Natural killer cell treated with Interleukin-12 subunit alpha and Interleukin-12 subunit beta and Interleukin-15 and Interleukin-18, amount 100 ng/mL, for 72 hours (primary cell): ENCODE measurements around the gene PCNX2. TPM values are rescaled to one million over a fixed set of nuclear protein-coding genes. Genes with fewer than 3 reads are reported as not detected.

Experiments
- ATAC-seq, 2 donors: fragments of 150-1000 bp; cut with Tn5 transposase in 1 of 2; sonication (Bioruptor Pico), chemical (Tn5 transposase) in 1 of 2; 2 replicates each; pipeline ENCODE4 v1.10.0; 2021
- DNase-seq: peaks from one replicate; pipeline ENCODE4 v3.0.0; 2022; ENCODE audit warnings: low spot score
- H3K27ac Mint-ChIP-seq, 2 donors: 1 replicate in 1 of 2; 2 replicates in 1 of 2; pipeline ENCODE4 v1.8.0; 2022; ENCODE audit warnings: mixed read lengths in 2 of 2, mild to moderate bottlenecking in 1 of 2, moderate library complexity in 1 of 2
- H3K27me3 Mint-ChIP-seq, 2 donors: 1 replicate in 1 of 2; 2 replicates in 1 of 2; pipeline ENCODE4 v1.8.0; 2022; ENCODE audit warnings: mixed read lengths in 2 of 2
- H3K36me3 Mint-ChIP-seq: one replicate; pipeline ENCODE4 v1.8.0; 2022; ENCODE audit warnings: mixed read lengths
- H3K4me1 Mint-ChIP-seq, 2 donors: 1 replicate in 1 of 2; 2 replicates in 1 of 2; pipeline ENCODE4 v1.8.0; 2022; ENCODE audit warnings: low read depth in 2 of 2, mixed read lengths in 2 of 2, mild to moderate bottlenecking in 1 of 2
- H3K4me3 Mint-ChIP-seq: one replicate; pipeline ENCODE4 v1.8.0; 2022; ENCODE audit warnings: mixed read lengths
- H3K9me3 Mint-ChIP-seq: 2 replicates; pipeline ENCODE4 v1.8.0; 2022; ENCODE audit warnings: mixed read lengths
- total RNA-seq, 2 donors: library from RNA; stranded (reverse); gene quantifications; one replicate each; pipeline ENCODE4 v1.2.3, GENCODE V29; 2022

PCNX2 gene
- total RNA-seq, 2 donors from 2014 or later, result 7.1 to 30.8 TPM

DNA sequence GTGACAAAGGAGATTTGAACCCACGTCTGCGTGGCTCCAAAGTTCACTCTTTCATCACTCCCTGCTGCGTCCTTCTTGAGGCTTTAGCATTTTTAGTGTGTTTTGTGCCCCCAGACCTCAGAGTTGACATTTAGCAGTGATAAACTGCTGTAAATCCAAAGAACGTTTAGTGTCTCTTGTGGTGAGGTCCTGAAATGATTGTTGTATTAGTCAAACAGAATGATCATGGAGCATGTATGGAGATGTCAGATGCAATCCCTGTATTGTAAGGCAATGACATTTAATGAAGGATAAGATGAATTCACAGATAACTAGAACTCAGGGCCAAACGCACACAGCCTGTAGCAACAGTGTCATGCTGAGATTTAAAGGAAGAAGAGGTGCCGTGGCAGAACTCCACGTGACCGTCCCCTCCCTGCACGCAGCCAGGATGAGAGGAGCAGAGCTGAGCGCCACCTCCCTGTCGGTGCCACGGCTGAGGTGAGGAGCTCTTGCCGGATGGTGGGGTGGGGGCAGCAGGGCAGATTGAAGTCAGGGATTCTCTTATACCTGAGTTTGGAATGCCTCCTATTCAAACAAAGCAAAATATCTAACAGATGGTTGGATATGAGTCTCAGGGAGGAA, 315.1 kb downstream of the PCNX2 start:
- peaks cover 5% of the 10 kb centered on the region for H3K36me3 Mint-ChIP-seq
- no peak overlapping the region for H3K4me3 Mint-ChIP-seq
- no peaks in the 10 kb centered on the region for H3K9me3 Mint-ChIP-seq
- H3K4me1 Mint-ChIP-seq, result peaks cover 12 to 19% of the 10 kb centered on the region in 2 donors
- H3K27ac Mint-ChIP-seq, result peak overlapping the region; percentile 17 to 34
- DNase-seq, result no peak
- no peaks in the 10 kb centered on the region for H3K27me3 Mint-ChIP-seq
- ATAC-seq, result no peak

- ATAC-seq (no peak), DNase-seq (no peak)
- Mint-ChIP-seq H3K4me1 (peaks cover 12 to 19% of the 10 kb centered on the region in 2 donors), H3K27ac (no peak overlapping the region), H3K9me3 (no peaks in the 10 kb centered on the region), H3K27me3 (no peaks in the 10 kb centered on the region), H3K4me3 (no peak overlapping the region), H3K36me3 (peaks cover 11% of the 10 kb centered on the region)
Measured at GRCh38 chr1:232979558-232979957, 316.0 kb downstream of the PCNX2 start.

- peaks cover 18% of the 10 kb centered on the region for H3K36me3 Mint-ChIP-seq
- H3K27me3 Mint-ChIP-seq, result no peaks in the 10 kb centered on the region
- DNase-seq, result no peak
- peak overlapping the region; percentile 69 to 76 for H3K27ac Mint-ChIP-seq
- ATAC-seq, result no peak
- H3K9me3 Mint-ChIP-seq, result peaks cover 5% of the 10 kb centered on the region
- peaks cover 12 to 19% of the 10 kb centered on the region in 2 donors for H3K4me1 Mint-ChIP-seq
- peak overlapping the region; percentile 47 for H3K4me3 Mint-ChIP-seq
Measured at GRCh38 chr1:232978815-232979214, 316.7 kb downstream of the PCNX2 start.

- Mint-ChIP-seq H3K4me3 (peak overlapping the region; percentile 49), H3K27me3 (no peaks in the 10 kb centered on the region), H3K4me1 (peaks cover 12 to 19% of the 10 kb centered on the region in 2 donors), H3K9me3 (peaks cover 12% of the 10 kb centered on the region), H3K36me3 (peaks cover 25% of the 10 kb centered on the region), H3K27ac (peak overlapping the region; percentile 69 to 76)
- peak in 1 of 2 donors; percentile 51 for ATAC-seq
- DNase-seq, result no peak
Measured at GRCh38 chr1:232978091-232978634, 317.4 kb downstream of the PCNX2 start.

DNA sequence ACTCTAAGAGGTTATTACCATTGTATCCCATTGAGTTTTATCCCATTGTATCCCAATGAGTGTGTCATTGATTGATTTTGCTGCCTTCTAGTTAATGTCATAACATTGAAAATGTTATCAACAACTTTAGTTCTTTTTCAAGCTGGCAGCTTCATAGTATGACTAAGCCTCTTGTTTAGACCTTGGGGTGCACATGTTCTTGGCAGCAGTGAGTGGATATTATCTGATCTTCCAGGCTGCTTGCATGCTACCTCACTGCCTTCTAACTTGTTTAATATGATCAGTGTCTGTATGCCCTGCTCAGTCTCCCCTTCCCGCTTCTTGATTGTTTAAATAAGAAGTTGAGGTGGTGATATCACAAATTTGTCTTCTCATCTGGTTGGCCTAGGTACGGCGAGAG, 320.6 kb downstream of the PCNX2 start:
- Mint-ChIP-seq H3K4me3 (no peak overlapping the region), H3K36me3 (peaks cover 41% of the 10 kb centered on the region), H3K27me3 (no peaks in the 10 kb centered on the region), H3K27ac (no peak overlapping the region), H3K4me1 (peaks cover 12 to 13% of the 10 kb centered on the region in 2 donors), H3K9me3 (peaks cover 19% of the 10 kb centered on the region)
- no peak for DNase-seq
- no peak for ATAC-seq

GRCh38 chr1:232973652-232974611, 321.6 kb downstream of the PCNX2 start:
- DNase-seq, result no peak
- H3K4me1 Mint-ChIP-seq, result peaks cover 17% of the 10 kb centered on the region in 2 donors
- ATAC-seq, result no peak
- peaks cover 19% of the 10 kb centered on the region for H3K9me3 Mint-ChIP-seq
- H3K4me3 Mint-ChIP-seq, result no peak overlapping the region
- H3K27ac Mint-ChIP-seq, result no peak overlapping the region
- no peaks in the 10 kb centered on the region for H3K27me3 Mint-ChIP-seq
- H3K36me3 Mint-ChIP-seq, result peaks cover 40% of the 10 kb centered on the region

- no peak for DNase-seq
- Mint-ChIP-seq H3K27ac (no peak overlapping the region), H3K4me3 (no peak overlapping the region), H3K36me3 (peaks cover 36% of the 10 kb centered on the region), H3K4me1 (peaks cover 9 to 15% of the 10 kb centered on the region in 2 donors), H3K27me3 (no peaks in the 10 kb centered on the region), H3K9me3 (peaks cover 19% of the 10 kb centered on the region)
- no peak for ATAC-seq
Measured at GRCh38 chr1:232970508-232970907, 325.0 kb downstream of the PCNX2 start.

DNA sequence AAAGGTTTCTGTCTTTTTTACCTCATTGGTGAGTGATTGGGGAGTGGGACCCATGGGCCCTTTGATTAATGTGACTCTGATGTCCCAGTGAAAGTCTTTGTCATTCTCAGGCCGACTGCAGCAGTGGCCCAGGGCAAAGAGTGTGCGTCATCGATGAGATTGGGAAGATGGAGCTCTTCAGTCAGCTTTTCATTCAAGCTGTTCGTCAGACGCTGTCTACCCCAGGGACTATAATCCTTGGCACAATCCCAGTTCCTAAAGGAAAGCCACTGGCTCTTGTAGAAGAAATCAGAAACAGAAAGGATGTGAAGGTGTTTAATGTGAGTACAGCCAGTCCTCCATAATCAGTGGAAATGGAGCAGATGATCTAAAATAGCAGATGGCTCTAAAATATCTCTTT, 325.7 kb downstream of the PCNX2 start:
- Mint-ChIP-seq H3K9me3 (peaks cover 19% of the 10 kb centered on the region), H3K27ac (peak overlapping the region; percentile 33 to 88), H3K4me1 (peaks cover 9 to 15% of the 10 kb centered on the region in 2 donors)

DNA sequence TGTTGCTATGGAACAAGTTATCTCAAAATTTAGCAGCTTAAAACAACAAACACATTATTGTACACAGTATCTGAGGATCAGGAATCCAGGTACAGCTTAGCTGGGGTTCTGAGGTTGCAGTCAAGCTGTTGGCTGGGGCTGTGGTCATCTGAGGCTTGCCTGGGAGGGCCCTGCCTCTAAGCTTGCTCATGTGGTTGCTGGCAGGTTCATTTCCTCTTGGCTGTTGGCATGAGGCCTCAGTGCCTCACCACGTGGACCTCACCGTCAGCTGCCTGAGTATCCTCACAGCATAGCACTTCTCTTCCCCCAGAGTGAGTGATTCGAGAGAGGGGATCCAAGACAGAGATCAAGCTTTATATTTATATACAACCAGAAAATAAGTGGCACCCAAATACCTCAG, 326.6 kb downstream of the PCNX2 start:
- no peak overlapping the region for H3K4me3 Mint-ChIP-seq
- H3K27ac Mint-ChIP-seq, result peak overlapping the region; percentile 33 to 88
- H3K4me1 Mint-ChIP-seq, result peaks cover 9 to 15% of the 10 kb centered on the region in 2 donors
- ATAC-seq (peak; percentile 61 to 73), DNase-seq (no peak)
- no peaks in the 10 kb centered on the region for H3K27me3 Mint-ChIP-seq
- H3K9me3 Mint-ChIP-seq, result peaks cover 16% of the 10 kb centered on the region
- peaks cover 24% of the 10 kb centered on the region for H3K36me3 Mint-ChIP-seq

More for the DNA sequence above, 325.7 kb downstream of the PCNX2 start:
- Mint-ChIP-seq H3K4me3 (no peak overlapping the region), H3K27me3 (no peaks in the 10 kb centered on the region), H3K36me3 (peaks cover 31% of the 10 kb centered on the region)
- no peak for ATAC-seq
- no peak for DNase-seq

- H3K27ac Mint-ChIP-seq, result peak overlapping the region in 1 of 2 donors; percentile 88
- H3K27me3 Mint-ChIP-seq, result no peaks in the 10 kb centered on the region
- ATAC-seq, result no peak
- peaks cover 9 to 17% of the 10 kb centered on the region in 2 donors for H3K4me1 Mint-ChIP-seq
- H3K4me3 Mint-ChIP-seq, result no peak overlapping the region
- no peak for DNase-seq
- peaks cover 10% of the 10 kb centered on the region for H3K9me3 Mint-ChIP-seq
- H3K36me3 Mint-ChIP-seq, result peaks cover 19% of the 10 kb centered on the region
Measured at GRCh38 chr1:232968391-232968790, 327.1 kb downstream of the PCNX2 start.

DNA sequence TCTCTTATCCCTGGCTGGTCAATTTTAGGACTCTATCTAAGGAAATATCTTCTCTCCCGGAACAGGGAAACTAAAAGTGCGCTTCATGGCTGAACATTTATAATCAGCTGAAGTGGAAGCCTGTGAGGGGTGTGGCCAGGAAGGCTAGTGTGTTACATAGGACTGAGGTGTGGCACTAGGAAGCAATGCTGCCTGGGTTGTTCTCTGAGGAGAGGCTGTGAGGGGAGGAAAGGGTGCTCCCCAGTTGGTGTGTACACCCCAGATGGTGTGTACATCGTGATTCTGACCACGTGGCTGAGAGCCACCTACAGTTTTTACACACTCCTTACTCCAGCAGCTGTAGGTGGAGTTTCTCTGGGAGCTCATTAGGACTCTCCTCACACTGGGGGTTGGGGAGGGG, 328.9 kb downstream of the PCNX2 start:
- Mint-ChIP-seq H3K4me3 (no peak overlapping the region), H3K36me3 (peaks cover 5% of the 10 kb centered on the region), H3K27ac (no peak overlapping the region), H3K27me3 (no peaks in the 10 kb centered on the region), H3K9me3 (peaks cover 2% of the 10 kb centered on the region), H3K4me1 (peaks cover 9 to 19% of the 10 kb centered on the region in 2 donors)
- DNase-seq, result no peak
- no peak for ATAC-seq

- Mint-ChIP-seq H3K4me3 (no peak overlapping the region), H3K9me3 (no peaks in the 10 kb centered on the region), H3K27me3 (no peaks in the 10 kb centered on the region), H3K4me1 (peaks cover 9 to 19% of the 10 kb centered on the region in 2 donors), H3K36me3 (no peaks in the 10 kb centered on the region), H3K27ac (no peak overlapping the region)
- ATAC-seq, result no peak
- no peak for DNase-seq
Measured at GRCh38 chr1:232965912-232966217, 329.7 kb downstream of the PCNX2 start.

- no peak overlapping the region for H3K4me3 Mint-ChIP-seq
- H3K9me3 Mint-ChIP-seq, result no peaks in the 10 kb centered on the region
- ATAC-seq (peak in 1 of 2 donors; percentile 36), DNase-seq (no peak)
- peaks cover 9 to 19% of the 10 kb centered on the region in 2 donors for H3K4me1 Mint-ChIP-seq
- H3K36me3 Mint-ChIP-seq, result no peaks in the 10 kb centered on the region
- no peak overlapping the region for H3K27ac Mint-ChIP-seq
- no peaks in the 10 kb centered on the region for H3K27me3 Mint-ChIP-seq
Measured at GRCh38 chr1:232965124-232965911, 330.2 kb downstream of the PCNX2 start.
